Urinary bladder (tissue), 4 donors: ENCODE data around the gene NHEJ1. TPM values are rescaled to one million over a fixed set of nuclear protein-coding genes. Genes with fewer than 3 reads are reported as not detected.

Source experiments
- DNase-seq: peaks from one replicate; pipeline ENCODE4 v3.0.0-alpha.2; 2015; ENCODE audit errors: extremely low spot score
- H3K27ac ChIP-seq: one replicate; pipeline ENCODE4 v1.5.1; 2013; ENCODE audit warnings: low read depth, mild to moderate bottlenecking, moderate library complexity
- H3K36me3 ChIP-seq: one replicate; pipeline ENCODE4 v1.6.1; 2013; ENCODE audit warnings: mild to moderate bottlenecking, moderate library complexity; ENCODE audit not compliant: insufficient read depth
- H3K4me1 ChIP-seq: one replicate; pipeline ENCODE4 v1.6.1; 2013; ENCODE audit warnings: mild to moderate bottlenecking, moderate library complexity; ENCODE audit not compliant: insufficient read depth
- H3K4me3 ChIP-seq: one replicate; pipeline ENCODE4 v1.5.1; 2013; ENCODE audit warnings: low read depth, low read length
- WGBS: extraction: QIAGEN DNeasy Blood & Tissue Kit; methylation state at CpG from one replicate; pipeline ENCODE4 v1.1.7; 2013; 5-methylcytosine and 5-hydroxymethylcytosine counted together
- polyA plus RNA-seq: library from polyadenylated mRNA; stranded (reverse); fragments of 200-250 nt; gene quantifications from one replicate; pipeline ENCODE4 v1.2.3, GENCODE V29; 2013
- total RNA-seq: library from RNA; depleted of rRNA; stranded (reverse); fragments of >200 nt; gene quantifications from one replicate; pipeline ENCODE4 v1.2.3, GENCODE V29; 2014
- donor health status: healthy with polysubstance abuse.
- donor health status: healthy.

NHEJ1 gene
- total and polyA plus RNA-seq, 2 donors: 13.3 to 17.6 TPM

DNA sequence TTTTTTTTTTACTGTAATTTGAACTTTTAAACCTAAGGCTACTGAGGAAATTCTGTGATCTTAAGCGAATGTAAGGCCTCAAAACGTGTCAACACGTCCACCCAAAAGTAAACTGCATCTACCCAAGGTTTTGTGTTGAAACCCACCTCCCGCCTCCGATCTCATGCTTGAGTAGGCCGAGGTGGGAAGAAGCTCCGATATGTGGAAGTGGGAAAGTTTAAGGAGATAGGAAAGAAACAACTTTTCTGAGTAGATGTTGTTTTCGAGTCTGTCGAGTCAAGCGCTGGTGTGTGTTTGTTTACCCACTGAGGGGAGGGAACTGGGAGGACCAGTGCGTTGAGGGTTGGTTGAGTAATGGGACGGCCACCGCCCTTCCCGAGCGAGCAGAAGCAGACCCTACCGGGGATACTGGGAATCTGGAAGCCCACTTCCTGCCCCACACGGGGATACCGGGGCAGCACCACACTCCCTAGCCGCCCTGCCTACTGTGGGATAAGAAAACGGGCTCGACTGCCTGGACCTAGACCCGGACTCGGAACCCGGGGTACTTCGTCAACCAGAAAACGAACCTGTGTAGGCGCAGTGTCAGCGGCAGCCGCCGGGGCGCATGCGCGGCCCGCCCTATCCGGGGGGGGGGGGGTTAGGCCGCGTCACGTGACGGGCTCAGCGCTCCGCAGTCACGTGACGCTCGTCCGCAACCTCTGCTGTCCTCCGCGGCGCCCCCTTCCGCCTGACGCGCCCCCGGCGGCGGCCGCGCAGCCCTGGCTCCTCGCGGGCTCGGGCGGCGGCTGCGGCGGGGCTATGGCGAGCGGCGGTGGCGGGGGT, 17.1 kb upstream of the NHEJ1 start, which contains the start of gene RETREG2:
Gene RETREG2, plus strand, starts transcription at position 724 of the 825 bp plus-strand sequence. Its CDS starts 78 bp downstream, at position 802.
- Histone ChIP-seq H3K36me3 (peaks cover 8% of the 10 kb centered on the region), H3K4me1 (no peaks in the 10 kb centered on the region), H3K27ac (peak within 1 kb of the TSS; percentile 100), H3K4me3 (peak within 1 kb of the TSS; percentile 82)
- WGBS: under 1% methylated on average over 67 of the region's 67 CpGs
- DNase-seq: peak; percentile 87

GRCh38 chr2:219176818-219177551, 16.4 kb upstream of the NHEJ1 start, which contains the start of gene CNPPD1:
Gene CNPPD1 (minus strand): TSS chr2:219176925. CDS start chr2:219176828, 97 bp downstream.
- H3K36me3 ChIP-seq: peaks cover 8% of the 10 kb centered on the region

DNA sequence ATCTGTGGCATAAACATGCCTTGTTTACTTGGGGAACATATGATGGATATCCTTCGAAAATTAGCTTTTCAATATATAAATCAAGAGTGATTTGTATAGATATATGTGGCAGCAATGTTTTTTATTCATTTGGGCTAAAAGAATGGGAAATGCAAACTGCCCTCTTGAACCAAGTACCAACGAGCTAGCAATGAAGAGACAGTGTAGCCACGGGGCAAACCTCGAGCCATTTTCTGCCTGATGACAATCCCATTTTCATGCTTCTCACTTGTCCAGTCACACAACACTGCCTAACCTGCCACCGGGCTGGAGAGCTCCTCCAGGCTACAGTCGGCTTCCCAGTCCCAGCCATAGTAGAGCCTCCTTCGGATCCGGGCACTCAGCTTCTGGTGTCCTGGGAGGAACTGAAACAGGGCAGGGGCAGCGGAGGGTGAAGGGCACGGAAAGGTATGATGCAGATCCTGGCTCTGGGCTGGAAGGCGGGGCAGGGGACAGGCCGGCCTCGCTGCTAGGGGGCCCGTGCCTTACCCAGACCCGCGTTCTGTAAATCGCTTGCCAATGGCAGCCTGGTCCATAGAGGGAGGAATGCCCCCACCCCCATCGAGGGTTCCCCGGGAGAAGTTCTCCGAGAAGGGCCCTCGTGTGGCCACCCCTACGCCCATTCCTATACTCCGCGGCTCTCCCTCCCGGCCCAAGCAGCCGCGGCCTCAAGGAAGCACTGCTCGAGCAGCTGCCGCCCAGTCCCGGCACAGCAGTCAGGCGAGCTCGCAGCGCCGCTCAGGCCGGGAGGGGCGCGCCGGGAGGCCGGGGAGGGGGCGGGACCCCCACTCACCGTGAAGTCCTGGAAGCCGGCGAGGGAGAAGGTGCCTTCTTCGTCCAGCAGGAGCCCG, 15.6 kb upstream of the NHEJ1 start:
- no peaks in the 10 kb centered on the region for H3K4me1 ChIP-seq
- peaks cover 5% of the 10 kb centered on the region for H3K36me3 ChIP-seq
- no peak for DNase-seq
- peak overlapping the region; percentile 100 for H3K27ac ChIP-seq
- H3K4me3 ChIP-seq: peak overlapping the region; percentile 82
- 2% methylated on average over 44 of the region's 45 CpGs for WGBS

More at GRCh38 chr2:219176818-219177551, 16.4 kb upstream of the NHEJ1 start, which contains the start of gene CNPPD1:
- Histone ChIP-seq H3K27ac (peak within 1 kb of the TSS; percentile 100), H3K4me1 (no peaks in the 10 kb centered on the region), H3K4me3 (peak within 1 kb of the TSS; percentile 82)
- DNase-seq: no peak
- under 1% methylated on average over 69 of the region's 69 CpGs for WGBS

DNA sequence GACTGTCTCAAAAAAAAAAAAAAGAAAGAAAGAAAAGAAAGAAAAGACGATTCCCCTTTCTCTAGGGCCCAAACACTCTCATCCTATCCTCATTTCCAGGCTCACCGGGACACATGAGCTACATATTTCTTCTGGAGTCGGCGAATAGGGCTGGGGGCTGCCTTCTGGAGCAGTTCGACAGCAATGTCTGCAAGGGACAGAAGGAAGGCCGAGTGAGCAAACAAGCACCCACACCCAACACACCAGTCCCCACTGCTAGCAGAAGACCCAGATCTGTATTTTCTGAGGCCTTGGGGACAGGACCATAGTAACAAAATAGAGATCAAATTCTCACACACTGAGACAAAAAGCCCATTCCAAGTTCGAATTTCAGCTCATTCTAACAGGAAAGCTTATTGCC, 14.9 kb upstream of the NHEJ1 start:
- peaks cover 5% of the 10 kb centered on the region for H3K36me3 ChIP-seq
- H3K4me1 ChIP-seq: no peaks in the 10 kb centered on the region
- peak overlapping the region; percentile 82 for H3K4me3 ChIP-seq
- no peak for DNase-seq
- 86% methylated on average over 7 of the region's 7 CpGs for WGBS
- no peak overlapping the region for H3K27ac ChIP-seq

DNA sequence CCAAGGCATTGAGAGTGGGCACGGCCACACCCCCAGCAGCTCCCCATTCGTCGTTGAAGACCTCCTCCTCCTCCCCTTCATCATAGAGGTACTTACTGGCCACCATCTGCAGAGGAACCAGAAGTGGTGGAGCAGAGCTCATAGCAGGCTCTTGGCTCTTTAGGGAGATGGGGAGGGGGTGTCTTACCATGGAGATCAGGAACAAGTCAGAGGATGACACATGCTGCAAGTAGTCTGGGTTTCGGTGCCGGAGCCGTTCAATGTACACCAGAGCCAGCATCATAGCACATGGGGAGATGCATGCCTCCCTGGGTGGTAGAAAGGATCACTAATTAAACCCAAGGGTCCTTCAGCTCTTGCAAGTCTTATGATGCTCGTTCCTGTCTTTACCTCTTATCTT, 14.2 kb upstream of the NHEJ1 start:
- H3K27ac ChIP-seq: no peak overlapping the region
- H3K36me3 ChIP-seq: peaks cover 5% of the 10 kb centered on the region
- H3K4me1 ChIP-seq: no peaks in the 10 kb centered on the region
- 88% methylated on average over 7 of the region's 7 CpGs for WGBS
- no peak overlapping the region for H3K4me3 ChIP-seq
- DNase-seq: no peak

DNA sequence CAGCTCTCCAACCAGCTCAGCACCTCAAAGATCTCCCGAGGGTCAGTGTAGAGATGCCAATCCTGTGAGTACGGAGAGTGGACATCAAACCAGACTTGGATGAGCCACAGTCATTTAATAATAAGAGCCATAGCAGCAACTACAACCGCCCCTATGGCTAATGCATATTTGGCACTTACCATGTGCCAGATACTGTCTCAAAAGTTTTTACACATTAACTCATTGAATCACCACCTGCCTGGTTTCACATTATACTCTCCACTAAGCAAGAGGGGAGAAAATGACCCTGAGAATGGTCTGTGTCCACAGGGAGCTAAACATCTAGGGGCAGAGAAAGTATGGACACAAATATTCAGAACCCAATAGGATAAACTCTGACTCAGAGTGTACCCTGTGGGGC, 13.5 kb upstream of the NHEJ1 start:
- Histone ChIP-seq H3K27ac (no peak overlapping the region), H3K4me1 (no peaks in the 10 kb centered on the region), H3K36me3 (peaks cover 5% of the 10 kb centered on the region), H3K4me3 (no peak overlapping the region)
- 92% methylated on average over 3 of the region's 3 CpGs for WGBS
- DNase-seq: no peak

DNA sequence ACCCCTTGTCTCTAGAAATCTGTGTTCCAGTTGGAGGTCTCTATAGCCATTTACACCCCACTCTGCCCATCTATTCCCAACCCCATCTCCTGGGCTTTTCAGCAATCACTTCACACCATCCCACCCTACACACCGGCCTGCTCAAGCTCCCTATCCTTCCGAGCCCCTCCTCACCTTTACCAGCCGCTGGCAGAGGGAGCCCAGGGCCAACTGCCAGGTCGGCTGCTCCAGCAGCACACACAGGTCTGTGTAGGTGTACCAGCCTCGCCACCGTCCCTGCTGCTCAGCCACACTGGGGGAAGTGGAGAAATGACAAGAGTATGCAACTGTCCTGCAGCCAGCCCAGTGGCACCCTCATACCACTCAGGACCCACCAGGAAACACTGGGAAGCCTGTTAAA, 12.6 kb upstream of the NHEJ1 start:
- WGBS: 94% methylated on average over 6 of the region's 6 CpGs
- H3K4me1 ChIP-seq: no peaks in the 10 kb centered on the region
- no peak overlapping the region for H3K4me3 ChIP-seq
- peaks cover 5% of the 10 kb centered on the region for H3K36me3 ChIP-seq
- no peak for DNase-seq
- H3K27ac ChIP-seq: no peak overlapping the region

DNA sequence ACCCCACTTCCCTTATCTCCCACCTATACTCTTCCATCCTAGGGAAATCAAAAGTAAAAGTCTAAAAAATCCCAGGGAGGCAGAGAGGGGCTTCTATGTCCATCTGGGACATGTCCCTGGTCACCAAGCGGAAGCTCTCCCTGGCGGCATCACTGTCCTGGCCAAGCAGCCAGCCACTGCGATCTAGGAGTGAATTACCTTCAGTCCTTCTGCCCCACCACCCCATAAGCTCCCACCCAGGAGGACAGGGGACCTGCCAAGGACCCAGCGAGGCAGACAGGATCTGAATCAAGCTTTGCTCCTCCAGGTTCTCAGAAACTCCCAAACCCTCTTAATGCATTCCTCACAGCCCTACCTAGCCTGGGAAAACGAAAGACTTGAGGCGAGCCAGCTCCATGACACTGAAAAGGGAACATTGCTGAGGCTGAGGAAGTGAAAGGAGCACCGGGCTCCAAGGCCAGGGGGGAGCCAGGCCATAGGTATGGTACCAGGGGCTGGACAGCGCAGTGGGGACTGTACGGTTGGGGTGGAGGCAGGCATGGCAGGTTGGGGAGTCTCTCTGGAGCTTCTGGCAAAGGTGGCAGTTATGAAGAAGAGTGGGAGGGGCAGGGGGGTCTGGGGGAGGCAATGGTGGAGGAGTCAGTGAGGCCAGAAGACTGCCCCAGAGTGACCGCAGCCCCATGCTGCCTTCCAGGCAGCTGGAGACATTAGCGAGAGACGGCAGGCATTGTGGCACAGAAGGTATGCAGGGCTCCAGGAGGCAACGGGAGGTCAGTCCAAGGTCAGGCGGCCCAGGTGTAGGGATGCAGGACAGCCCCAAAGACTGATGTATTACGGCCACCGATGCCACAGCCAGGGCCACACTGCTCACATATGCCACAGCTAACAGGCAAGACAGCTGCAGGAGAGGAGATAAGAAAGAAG, 11.9 kb upstream of the NHEJ1 start:
- no peak overlapping the region for H3K4me3 ChIP-seq
- peaks cover 5% of the 10 kb centered on the region for H3K36me3 ChIP-seq
- H3K4me1 ChIP-seq: no peaks in the 10 kb centered on the region
- WGBS: 87% methylated on average over 16 of the region's 16 CpGs
- H3K27ac ChIP-seq: no peak overlapping the region
- DNase-seq: no peak

DNA sequence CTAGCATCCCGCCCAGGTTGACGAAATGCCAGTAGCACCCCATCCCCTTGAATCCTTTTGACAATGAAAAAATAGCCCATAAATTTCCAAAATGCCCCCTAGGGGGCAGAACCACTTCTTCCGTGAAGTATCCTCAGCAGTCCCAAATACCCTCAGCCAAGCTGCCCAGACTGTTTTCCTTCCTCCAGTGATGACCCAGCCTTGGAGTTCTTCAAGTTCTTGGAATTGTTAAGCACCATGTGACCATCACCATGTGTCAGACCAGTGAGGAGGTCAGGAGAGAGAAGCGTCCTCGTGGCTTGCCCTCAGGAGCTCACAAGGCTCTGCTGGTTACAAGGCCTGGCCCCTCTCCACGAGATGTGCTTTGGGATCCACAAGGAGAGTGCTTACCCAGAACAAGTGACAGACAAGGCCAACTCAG, 10.6 kb upstream of the NHEJ1 start:
- H3K36me3 ChIP-seq: peaks cover 5% of the 10 kb centered on the region
- H3K4me3 ChIP-seq: no peak overlapping the region
- H3K27ac ChIP-seq: peak overlapping the region; percentile 42
- 25% methylated on average over 6 of the region's 6 CpGs for WGBS
- H3K4me1 ChIP-seq: no peaks in the 10 kb centered on the region
- DNase-seq: no peak

GRCh38 chr2:219169930-219170654, 9.5 kb upstream of the NHEJ1 start, which contains the start of gene SLC23A3:
Gene SLC23A3 (minus strand): TSS chr2:219170029. CDS start chr2:219169984, 45 bp downstream.
- peaks cover 5% of the 10 kb centered on the region for H3K36me3 ChIP-seq
- WGBS: 88% methylated on average over 10 of the region's 10 CpGs
- DNase-seq: no peak
- no peak within 1 kb of the TSS for H3K27ac ChIP-seq
- H3K4me3 ChIP-seq: no peak within 1 kb of the TSS
- no peaks in the 10 kb centered on the region for H3K4me1 ChIP-seq

DNA sequence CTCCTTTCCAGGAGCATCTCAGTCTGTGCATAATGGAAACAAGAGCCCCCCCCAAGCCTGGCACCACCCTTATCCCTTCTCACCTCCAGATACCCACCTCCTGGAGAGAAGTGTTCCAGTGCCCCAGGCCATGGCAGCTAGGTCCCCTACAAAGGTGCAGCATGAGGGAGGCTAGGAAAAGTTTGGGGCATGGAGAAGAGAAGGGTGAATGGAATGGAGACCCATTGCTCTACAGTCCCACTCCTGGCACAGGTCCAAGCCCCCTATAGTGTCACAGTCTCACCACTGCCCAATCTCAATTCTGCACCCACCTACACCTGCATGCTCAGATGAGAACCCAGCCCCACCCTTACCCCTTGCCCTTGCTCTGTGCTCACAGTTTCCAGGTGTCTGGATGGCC, 8.3 kb upstream of the NHEJ1 start:
- no peak overlapping the region for H3K4me3 ChIP-seq
- peaks cover 5% of the 10 kb centered on the region for H3K36me3 ChIP-seq
- H3K4me1 ChIP-seq: no peaks in the 10 kb centered on the region
- H3K27ac ChIP-seq: no peak overlapping the region
- no peak for DNase-seq

DNA sequence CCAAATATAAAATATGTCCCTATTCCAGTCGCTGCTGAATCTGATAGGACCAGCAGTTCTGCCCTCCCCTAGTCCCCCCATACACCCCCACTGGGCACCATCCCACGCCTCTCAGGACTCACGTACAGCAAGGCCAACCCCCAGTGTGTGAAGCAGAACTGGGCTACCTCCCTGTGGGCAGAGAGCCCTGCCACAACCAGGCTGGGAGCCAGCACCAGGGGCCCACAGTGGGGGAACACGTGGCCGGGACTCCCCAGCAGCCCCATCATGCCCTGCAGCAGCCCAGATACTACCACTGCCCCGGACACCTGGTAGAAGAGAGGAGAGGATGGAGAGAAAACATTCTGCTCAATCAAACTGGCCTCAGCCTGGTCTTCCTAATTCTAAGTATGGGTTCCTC, 7.9 kb upstream of the NHEJ1 start:
- no peak for DNase-seq
- H3K4me3 ChIP-seq: no peak overlapping the region
- 53% methylated on average over 6 of the region's 6 CpGs for WGBS
- no peaks in the 10 kb centered on the region for H3K4me1 ChIP-seq
- peaks cover 5% of the 10 kb centered on the region for H3K36me3 ChIP-seq
- H3K27ac ChIP-seq: no peak overlapping the region
